H4 (cell line): Measurements from ENCODE around the gene FIGLA. TPM values are rescaled to one million over a fixed set of nuclear protein-coding genes. Genes with fewer than 3 reads are reported as not detected.
"Not testable (repeated sequence)": the region's sequence is repeated elsewhere in the genome, so short reads cannot be mapped to it uniquely, and the experiment has no call there.

ENCODE experiments used
- DNase-seq: peaks from one replicate; pipeline ENCODE4 v3.0.0-alpha.2; 2015; ENCODE audit warnings: low spot score
- total RNA-seq: library from RNA; depleted of rRNA; stranded (reverse); fragments of >200 nt; shearing (Covaris generic); gene quantifications from 2 replicates; pipeline ENCODE4 v1.2.3, GENCODE V29; 2014; rRNA removed

FIGLA gene
- total RNA-seq, 1 experiment from 2014 or later = not detected

- no peak for DNase-seq
These were observed 44.1 kb downstream of the FIGLA start for GRCh38 chr2:70746094-70746974.

DNA sequence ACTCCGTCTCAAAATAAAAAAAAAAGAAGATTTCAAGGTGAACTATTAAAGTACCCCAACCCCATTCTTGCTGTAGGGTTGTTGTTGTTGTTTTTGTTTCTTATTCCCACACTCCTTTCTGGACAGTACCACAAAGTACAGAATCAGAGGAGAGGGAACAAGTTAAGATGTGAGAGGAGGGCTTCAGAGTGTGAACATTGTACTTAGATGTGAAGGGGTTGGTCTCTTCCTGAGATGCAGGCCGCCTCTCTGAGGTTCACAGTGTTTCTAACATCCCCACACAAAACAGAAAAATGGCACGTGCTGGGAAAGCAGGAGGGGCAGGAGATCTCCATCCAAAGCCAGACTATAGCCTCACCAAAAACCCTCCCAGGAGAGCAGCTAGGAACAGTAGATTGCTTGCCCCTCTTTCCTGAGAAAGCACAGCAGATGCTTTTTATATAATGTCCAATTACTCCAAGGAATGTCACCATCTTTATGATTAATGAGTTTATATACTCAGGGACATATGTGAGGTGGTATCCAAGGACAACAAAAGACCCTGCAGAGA, 45.1 kb downstream of the FIGLA start:
- no peak for DNase-seq

DNA sequence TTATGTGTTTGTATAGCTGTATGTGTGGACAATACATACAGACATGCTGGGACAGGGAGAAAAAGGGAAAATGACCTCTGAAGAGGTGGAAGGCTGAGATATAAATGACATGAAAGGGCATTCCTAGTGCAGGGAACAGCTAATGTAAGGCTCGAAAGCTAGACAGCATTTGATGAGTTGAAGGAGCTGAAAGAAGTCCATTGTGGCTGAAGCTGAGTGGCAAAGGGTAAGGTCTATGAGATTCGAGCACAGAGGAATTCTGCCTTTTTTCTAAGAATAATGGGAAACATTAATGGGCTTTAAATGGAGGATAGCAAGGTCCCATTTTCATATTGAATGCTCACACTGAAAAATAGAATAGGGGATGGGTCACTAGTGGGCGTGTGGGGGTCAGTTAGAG, 46.0 kb downstream of the FIGLA start:
- DNase-seq = no peak

DNA sequence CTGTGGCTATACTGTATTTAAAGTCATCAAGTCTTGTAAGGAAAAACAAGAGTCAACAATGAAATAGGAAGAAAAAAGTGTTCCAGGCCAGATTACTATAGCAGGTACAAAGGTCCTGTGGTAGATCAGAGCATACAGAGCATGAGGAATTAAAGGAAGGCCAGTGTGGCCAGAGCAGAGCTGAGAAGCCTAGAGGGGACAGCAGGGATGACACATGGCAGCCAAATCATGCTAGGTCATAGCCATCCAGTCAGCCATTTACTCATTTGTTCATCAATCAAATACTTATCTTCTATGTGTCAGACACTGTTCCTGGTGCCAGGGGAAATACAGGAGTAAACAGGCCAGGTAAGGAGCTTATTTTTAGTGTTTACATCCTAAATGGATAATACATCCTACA, 46.8 kb downstream of the FIGLA start:
- DNase-seq = no peak

GRCh38 chr2:70743068-70743467, 47.4 kb downstream of the FIGLA start:
- no peak for DNase-seq

- DNase-seq = not testable (repeated sequence)
These were observed 51.0 kb downstream of the FIGLA start for GRCh38 chr2:70739492-70739891.

DNA sequence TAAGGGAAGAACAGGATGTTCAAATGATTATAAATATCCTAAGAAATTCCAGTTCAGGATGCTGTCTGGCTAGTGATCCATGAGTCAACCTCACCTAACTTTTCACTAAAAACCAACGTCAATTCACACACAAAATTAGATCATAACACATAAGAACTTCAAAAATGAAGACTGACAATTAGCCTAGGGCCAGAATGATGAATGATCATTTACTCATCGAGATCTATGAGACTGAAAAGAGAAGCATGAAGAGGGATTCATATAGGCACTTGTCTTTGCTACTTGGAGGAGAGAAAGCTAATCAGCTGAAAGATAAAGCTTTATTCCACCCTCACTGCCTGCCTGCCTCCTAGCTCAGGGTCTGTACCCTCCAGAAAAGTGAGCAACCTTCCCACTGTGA, 52.3 kb downstream of the FIGLA start:
- no peak for DNase-seq

- DNase-seq = no peak
These were observed 55.4 kb downstream of the FIGLA start for GRCh38 chr2:70735071-70735470.

DNA sequence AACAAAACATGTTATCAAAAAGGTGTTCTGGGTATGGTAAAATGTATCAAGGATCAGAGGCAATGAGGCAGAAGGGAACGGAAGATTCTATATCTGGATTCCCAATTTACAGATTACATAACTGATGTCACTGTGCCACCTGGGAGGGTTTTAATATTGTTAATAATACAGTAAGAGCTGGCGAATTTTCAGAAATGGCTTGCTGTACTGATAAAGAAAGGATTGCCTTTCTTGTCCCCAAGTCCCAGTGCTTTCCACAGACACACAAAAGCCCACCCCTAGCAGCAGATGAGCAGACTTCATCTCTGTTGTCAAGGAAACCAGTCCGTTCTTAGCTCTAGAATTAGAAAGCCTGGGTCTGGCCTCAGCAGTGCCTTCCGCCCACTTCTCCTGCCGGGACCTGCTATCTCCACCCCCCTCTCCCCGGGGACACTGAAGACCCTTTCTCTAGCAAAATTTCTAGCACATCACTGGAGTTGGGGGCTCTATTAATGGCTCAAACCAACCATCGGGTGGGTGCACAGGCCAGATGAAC, 56.7 kb downstream of the FIGLA start:
- DNase-seq = no peak

GRCh38 chr2:70732766-70733645, 57.4 kb downstream of the FIGLA start:
- DNase-seq = no peak

DNA sequence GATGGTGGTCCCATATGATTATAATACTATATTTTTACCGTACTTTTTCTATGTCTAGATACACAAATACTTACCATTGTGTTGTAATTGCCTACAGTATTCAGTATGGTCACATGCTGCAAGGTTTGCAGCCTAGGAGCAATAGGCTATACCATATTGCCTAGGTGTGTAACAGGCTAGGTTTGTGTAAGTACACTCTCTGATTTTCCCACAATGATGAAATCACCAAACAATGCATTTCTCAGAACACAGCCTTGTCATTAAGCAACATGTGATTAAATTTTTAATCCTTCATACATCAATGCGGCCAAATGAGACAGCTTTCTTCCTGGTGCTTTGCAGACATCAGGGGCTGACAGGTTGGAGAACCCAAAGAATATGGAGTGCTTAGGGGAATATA, 59.7 kb downstream of the FIGLA start:
- DNase-seq = no peak

- no peak for DNase-seq
These were observed 60.8 kb downstream of the FIGLA start for GRCh38 chr2:70729647-70730046.

DNA sequence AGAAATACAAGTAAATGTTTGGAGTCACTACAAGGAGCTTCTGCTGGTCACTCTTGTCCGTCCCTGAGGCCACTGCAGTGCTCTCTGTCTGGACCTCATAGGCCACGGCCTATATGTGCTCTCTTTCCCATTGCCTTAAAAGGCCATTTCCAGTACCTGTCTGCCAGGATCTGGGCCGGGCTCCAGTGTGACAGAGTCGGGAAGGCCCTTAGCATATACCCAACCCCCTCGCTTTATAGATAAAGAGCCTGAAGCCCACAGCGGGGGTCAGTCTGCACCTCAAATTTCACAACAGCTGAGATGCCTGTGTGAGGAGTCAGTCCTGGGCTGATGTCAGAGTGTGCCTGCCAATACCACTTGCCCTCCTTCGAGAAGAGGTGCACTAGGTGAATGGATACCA, 62.3 kb downstream of the FIGLA start:
- DNase-seq = no peak

Other genes with a start within 250 kb of the FIGLA start
- gene TGFA, start 236.8 kb downstream of the FIGLA start, total RNA-seq = 19.7 and 32.2 TPM in 2 replicates
- gene ADD2, start 22.4 kb downstream of the FIGLA start, total RNA-seq = 16.3 and 24.3 TPM in 2 replicates
- gene CLEC4F, start 30.0 kb upstream of the FIGLA start, total RNA-seq = not detected in 2 replicates
- not detected in 2 replicates for gene CD207, start 45.2 kb upstream of the FIGLA start, total RNA-seq
- gene VAX2, start 109.9 kb upstream of the FIGLA start, total RNA-seq = 2.3 and 6.2 TPM in 2 replicates
- 0.33 and 0.45 TPM in 2 replicates for gene ATP6V1B1, start 145.3 kb upstream of the FIGLA start, total RNA-seq
- not detected in 2 replicates for gene ANKRD53, start 188.0 kb upstream of the FIGLA start, total RNA-seq
- 45.2 and 51.0 TPM in 2 replicates for gene TEX261, start 204.2 kb upstream of the FIGLA start, total RNA-seq